ENCODE results near the gene MAST2.

DNA sequence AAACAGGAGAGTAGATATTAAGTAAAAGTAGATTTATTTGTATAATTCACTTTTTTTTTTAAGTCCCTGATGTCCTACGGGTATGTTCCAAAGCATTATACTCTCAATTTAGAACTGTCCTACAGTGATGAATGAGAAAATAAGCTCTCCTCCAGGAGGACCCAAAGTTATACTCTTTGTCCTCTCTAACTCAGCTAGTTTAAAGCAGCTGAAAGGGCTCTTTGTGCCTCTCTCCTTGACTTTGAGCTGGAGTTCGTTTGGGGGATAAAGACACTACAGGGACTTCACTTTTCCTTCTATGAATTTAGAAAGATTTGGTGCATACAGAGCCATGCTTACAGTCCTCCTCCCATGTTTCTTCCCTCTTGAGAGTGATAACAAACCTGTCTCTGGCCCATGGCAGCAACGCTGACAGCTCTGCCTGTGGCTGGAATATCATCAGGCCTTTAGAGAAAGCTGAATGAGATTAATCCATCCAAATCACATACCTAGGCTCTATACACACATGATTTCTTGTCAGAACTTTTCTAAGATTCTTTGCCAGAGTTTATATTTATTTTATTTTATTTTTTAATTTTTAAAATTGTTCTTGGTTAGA lies 194.7 kb downstream of the MAST2 start:
- TF ChIP-seq POLR2A (IDR thresholded peaks at IDR 0.05; ENCODE audit: low read depth, low read length): no peak
- no peak for TF ChIP-seq POLR2AphosphoS5 (IDR thresholded peaks at IDR 0.05; ENCODE audit: low read depth, low read length)
- no peak for TF ChIP-seq TAF1 (IDR thresholded peaks at IDR 0.05; ENCODE audit: borderline replicate concordance, low read depth, low read length)
